CD14-positive monocyte (primary cell): ENCODE measurements around the gene NMT1. TPM values are rescaled to one million over a fixed set of nuclear protein-coding genes. Genes with fewer than 3 reads are reported as not detected.

Experiments
- DNase-seq, 3 donors: peaks; one replicate each; pipeline ENCODE4 v3.0.0-alpha.2; 2011 to 2022
- H2AFZ ChIP-seq: 2 replicates; pipeline ENCODE4 v1.6.0; 2012; ENCODE audit warnings: mild to moderate bottlenecking, low read depth, low read length, inconsistent platforms; ENCODE audit not compliant: insufficient read depth, poor library complexity, severe bottlenecking
- H3K27ac ChIP-seq, 2 donors: 1 replicate in 1 of 2; 2 replicates in 1 of 2; pipeline ENCODE4 v1.5.1; 2012 to 2013; ENCODE audit warnings: low read length in 2 of 2, control low read depth in 1 of 2, inconsistent platforms in 1 of 2, low read depth in 1 of 2, mild to moderate bottlenecking in 1 of 2
- H3K27me3 ChIP-seq, 2 donors: one replicate each; pipeline versions ENCODE4 v1.6.0 to v1.6.1; 2011 to 2013; ENCODE audit warnings: low read length in 2 of 2; ENCODE audit not compliant: control insufficient read depth in 2 of 2, insufficient read depth in 2 of 2
- H3K36me3 ChIP-seq, 2 donors: replicated peaks in 1 of 2; 1 replicate in 1 of 2; 2 replicates in 1 of 2; pipeline versions ENCODE4 v1.5.1 to v1.6.1; 2012 to 2013; ENCODE audit warnings: low read length in 2 of 2, control low read depth in 1 of 2, inconsistent platforms in 1 of 2, mild to moderate bottlenecking in 1 of 2; ENCODE audit not compliant: insufficient read depth in 2 of 2, control insufficient read depth in 1 of 2
- H3K4me1 ChIP-seq, 2 donors: 1 replicate in 1 of 2; 2 replicates in 1 of 2; pipeline versions ENCODE4 v1.5.1 to v1.6.1; 2012 to 2013; ENCODE audit warnings: low read length in 2 of 2, control low read depth in 1 of 2, inconsistent platforms in 1 of 2, mild to moderate bottlenecking in 1 of 2, moderate library complexity in 1 of 2; ENCODE audit not compliant: insufficient read depth in 2 of 2, control insufficient read depth in 1 of 2
- H3K4me2 ChIP-seq: replicated peaks from 2 replicates; pipeline ENCODE3; 2012; ENCODE audit warnings: low read length, moderate library complexity, mild to moderate bottlenecking; ENCODE audit not compliant: poor library complexity, severe bottlenecking; ENCODE audit errors: extremely low read depth
- H3K4me3 ChIP-seq, 3 experiments: fragments of 200-600 bp in 1 of 3; sonication (generic) in 1 of 3; replicated peaks in 1 of 3; 1 replicate in 2 of 3; 2 replicates in 1 of 3; pipeline ENCODE4 v1.5.1; 2011 to 2013; ENCODE audit warnings: low read length in 3 of 3, mild to moderate bottlenecking in 3 of 3, control low read depth in 2 of 3, low read depth in 2 of 3, inconsistent platforms in 1 of 3, moderate library complexity in 1 of 3
- H3K79me2 ChIP-seq: 2 replicates; pipeline ENCODE4 v1.6.0; 2012; ENCODE audit warnings: mild to moderate bottlenecking, control low read depth, inconsistent platforms, low read length, moderate library complexity; ENCODE audit not compliant: insufficient read depth
- H3K9ac ChIP-seq: 2 replicates; pipeline ENCODE4 v1.6.0; 2017; ENCODE audit warnings: low read length, mild to moderate bottlenecking; ENCODE audit not compliant: insufficient read depth, poor library complexity, severe bottlenecking
- H3K9me3 ChIP-seq, 2 donors: replicated peaks in 1 of 2; 1 replicate in 1 of 2; 2 replicates in 1 of 2; pipeline versions ENCODE4 v1.5.1 to v1.6.1; 2012 to 2013; ENCODE audit warnings: low read length in 2 of 2, control low read depth in 1 of 2; ENCODE audit not compliant: control insufficient read depth in 1 of 2, insufficient read depth in 1 of 2
- H4K20me1 ChIP-seq: 2 replicates; pipeline ENCODE4 v1.6.0; 2012; ENCODE audit warnings: mild to moderate bottlenecking, low read length, control low read depth, moderate library complexity; ENCODE audit not compliant: insufficient read depth
- H3K27ac Mint-ChIP-seq, 7 donors: one replicate each; pipeline ENCODE4 v1.8.0; 2020; ENCODE audit warnings: mild to moderate bottlenecking in 7 of 7, mixed read lengths in 7 of 7, moderate library complexity in 6 of 7, inconsistent platforms in 2 of 7
- H3K27me3 Mint-ChIP-seq, 3 donors: one replicate each; pipeline ENCODE4 v1.8.0; 2021 to 2022; ENCODE audit warnings: low read depth in 3 of 3, mild to moderate bottlenecking in 3 of 3, mixed read lengths in 3 of 3, moderate library complexity in 3 of 3, inconsistent platforms in 1 of 3
- H3K36me3 Mint-ChIP-seq, 2 donors: one replicate each; pipeline ENCODE4 v1.8.0; 2020; ENCODE audit warnings: mixed read lengths in 2 of 2, inconsistent platforms in 1 of 2, mild to moderate bottlenecking in 1 of 2
- H3K4me1 Mint-ChIP-seq: one replicate; pipeline ENCODE4 v1.8.0; 2020; ENCODE audit warnings: mild to moderate bottlenecking, mixed read lengths
- H3K4me3 Mint-ChIP-seq, 2 donors: one replicate each; pipeline ENCODE4 v1.8.0; 2020; ENCODE audit warnings: mild to moderate bottlenecking in 2 of 2, mixed read lengths in 2 of 2, moderate library complexity in 1 of 2
- H3K9me3 Mint-ChIP-seq, 7 donors: one replicate each; pipeline ENCODE4 v1.8.0; 2020 to 2022; ENCODE audit warnings: mixed read lengths in 7 of 7, mild to moderate bottlenecking in 6 of 7, moderate library complexity in 6 of 7, inconsistent platforms in 2 of 7
- CTCF ChIP-seq: fragments of 200-600 bp; IDR thresholded peaks from one replicate; pipeline ENCODE4 v1.8.0; 2022; ENCODE audit warnings: antibody characterized with exemption, mild to moderate bottlenecking
- WGBS: methylation state at CpG from one replicate; pipeline ENCODE4 v1.1.5; 2013; ENCODE audit warnings: missing lambda C conversion rate; ENCODE audit not compliant: insufficient coverage; 5-methylcytosine and 5-hydroxymethylcytosine counted together
- intact Hi-C, 2 donors: fragments of 100-400 bp; cut with micrococcal nuclease; formaldehyde crosslinking; loops; one replicate each; pipeline versions ENCODE4 v1.15.0 to v1.15.1; 2023
- polyA plus RNA-seq, 3 donors: library from polyadenylated mRNA; depleted of rRNA in 1 of 3; unstranded in 2 of 3; stranded (reverse) in 1 of 3; fragments of 300-500 nt in 2 of 3; fragments of >200 nt in 1 of 3; fragmentation: Illumina TruSeq in 2 of 3; gene quantifications; 1 replicate in 2 of 3; 2 replicates in 1 of 3; pipeline ENCODE4 v1.2.3, GENCODE V29; 2012 to 2021

NMT1 gene
- polyA plus RNA-seq, 3 donors, result 27.2 to 50.2 (median 45.1) TPM

- TF ChIP-seq CTCF, result no peak
- no peak overlapping the region for H3K27ac ChIP-seq
- no peaks in the 10 kb centered on the region for H3K79me2 ChIP-seq
- peaks cover 49% of the 10 kb centered on the region for H4K20me1 ChIP-seq
- 95% methylated on average over 6 of the region's 11 CpGs for WGBS
- H3K4me1 ChIP-seq, result no peaks in the 10 kb centered on the region
- Mint-ChIP-seq H3K27ac (no peak overlapping the region), H3K9me3 (no peaks in the 10 kb centered on the region), H3K27me3 (peaks cover 0 to 2% (median 2%) of the 10 kb centered on the region in 3 donors), H3K4me1 (no peaks in the 10 kb centered on the region), H3K4me3 (no peak overlapping the region), H3K36me3 (peaks cover 78 to 97% of the 10 kb centered on the region in 2 donors)
- no peak overlapping the region for H3K4me2 ChIP-seq
- no peaks in the 10 kb centered on the region for H3K9me3 ChIP-seq
- intact Hi-C loops, result loop anchor here (5.0 to 10.0 kb wide), 2 partner anchors 35 to 172 kb away; partner anchors contain the start of gene PLCD3 (in 2 of the 2)
- no peaks in the 10 kb centered on the region for H3K27me3 ChIP-seq
- H3K4me3 ChIP-seq, result no peak overlapping the region
- peaks cover 81 to 94% of the 10 kb centered on the region in 2 donors for H3K36me3 ChIP-seq
- no peak for DNase-seq
- H3K9ac ChIP-seq, result no peak overlapping the region
- H2AFZ ChIP-seq, result no peak overlapping the region
These were observed 35.8 kb downstream of the NMT1 start for GRCh38 chr17:45096926-45097325.

DNA sequence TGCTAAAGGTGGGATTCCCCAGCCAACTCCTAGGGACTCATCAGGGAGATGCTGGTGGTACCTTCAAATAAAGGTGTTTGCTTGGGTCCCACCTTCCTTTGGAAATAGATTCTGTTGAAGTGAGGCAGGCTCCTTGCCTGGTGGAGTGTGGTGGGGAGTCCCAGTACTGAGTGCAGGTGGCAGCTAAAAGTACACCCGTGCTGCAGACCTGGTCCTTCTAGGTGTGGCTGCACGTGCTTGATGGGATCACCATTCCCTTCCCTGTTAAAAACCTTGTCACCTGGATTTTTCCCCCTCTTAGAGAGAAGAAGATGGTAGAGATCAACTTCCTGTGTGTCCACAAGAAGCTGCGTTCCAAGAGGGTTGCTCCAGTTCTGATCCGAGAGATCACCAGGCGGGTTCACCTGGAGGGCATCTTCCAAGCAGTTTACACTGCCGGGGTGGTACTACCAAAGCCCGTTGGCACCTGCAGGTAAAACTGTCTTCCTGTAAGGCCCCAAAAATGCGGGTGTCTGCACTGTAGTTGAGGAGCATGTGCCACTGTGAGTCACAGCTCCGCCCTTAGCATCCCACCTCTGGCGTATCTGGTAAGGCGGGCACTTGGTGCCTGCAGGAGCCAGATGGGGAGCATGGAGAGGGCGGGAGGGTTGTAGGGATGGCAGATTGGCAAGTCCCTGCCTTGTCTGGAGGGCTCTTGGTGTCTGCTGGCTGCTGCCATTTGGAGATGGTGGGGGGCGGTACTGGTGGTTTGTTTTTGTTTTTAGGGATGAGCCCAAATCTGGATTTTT, 37.2 kb downstream of the NMT1 start:
- no peak for DNase-seq
- Mint-ChIP-seq H3K4me3 (no peak overlapping the region), H3K36me3 (peaks cover 80 to 97% of the 10 kb centered on the region in 2 donors), H3K4me1 (no peaks in the 10 kb centered on the region), H3K27ac (peak overlapping the region in 1 of 7 donors; percentile 55), H3K9me3 (no peaks in the 10 kb centered on the region), H3K27me3 (peaks cover 0 to 2% (median 2%) of the 10 kb centered on the region in 3 donors)
- Histone ChIP-seq H3K27me3 (no peaks in the 10 kb centered on the region), H3K27ac (peak overlapping the region in 1 of 2 donors; percentile 14), H3K9me3 (no peaks in the 10 kb centered on the region), H3K4me2 (no peak overlapping the region), H3K36me3 (peaks cover 81 to 94% of the 10 kb centered on the region in 2 donors), H3K4me1 (no peaks in the 10 kb centered on the region), H2AFZ (no peak overlapping the region), H3K9ac (no peak overlapping the region), H4K20me1 (peaks cover 44% of the 10 kb centered on the region), H3K4me3 (no peak overlapping the region), H3K79me2 (no peaks in the 10 kb centered on the region)
- intact Hi-C loops, result loop anchor here (2.0 to 10.0 kb wide), 3 partner anchors 34 to 179 kb away; partner anchors contain the start of gene PLCD3 (in 2 of the 2)
- no peak for TF ChIP-seq CTCF
- WGBS, result 91% methylated on average over 11 of the region's 13 CpGs
